GM21723 (cell line): Measurements from ENCODE around the gene ZDHHC12.

Experiments used
- ATAC-seq: cut with Tn5 transposase; IDR thresholded peaks from one replicate; pipeline ENCODE4 v1.9.1; 2021; ENCODE audit warnings: mild to moderate bottlenecking, moderate library complexity; ENCODE audit not compliant: unreplicated experiment

ZDHHC12 gene

GRCh38 chr9:128688501-128689292, 35.2 kb downstream of the ZDHHC12 start, which contains the start of gene SET:
Gene SET (plus strand): TSS chr9:128689222. CDS start chr9:128689583, 361 bp downstream.
- peak; percentile 62 for ATAC-seq

GRCh38 chr9:128687453-128687852, 36.5 kb downstream of the ZDHHC12 start:
- no peak for ATAC-seq

- ATAC-seq, result no peak
Measured at GRCh38 chr9:128685636-128686489, 38.1 kb downstream of the ZDHHC12 start.

- ATAC-seq, result peak; percentile 40
Measured at GRCh38 chr9:128684325-128685199, 39.4 kb downstream of the ZDHHC12 start.

- no peak for ATAC-seq
Measured at GRCh38 chr9:128684065-128684324, 39.9 kb downstream of the ZDHHC12 start.

GRCh38 chr9:128683340-128684064, 40.4 kb downstream of the ZDHHC12 start:
- no peak for ATAC-seq

GRCh38 chr9:128677794-128678193, 46.1 kb downstream of the ZDHHC12 start:
- no peak for ATAC-seq

GRCh38 chr9:128675382-128675781, 48.5 kb downstream of the ZDHHC12 start:
- ATAC-seq, result no peak
